22Rv1 (cell line): ENCODE results near the gene ITM2C.

ENCODE experiments used
- H3K27ac ChIP-seq: fragments of 450-650 bp; 2 replicates; pipeline ENCODE4 v1.5.1; 2017
- ZFX ChIP-seq: fragments of 450-650 bp; IDR thresholded peaks from 2 replicates; pipeline ENCODE4 v1.6.1; 2017; ENCODE audit warnings: antibody characterized with exemption, borderline replicate concordance
- TF ChIP-seq, protein P1 (sequence below): fragments of 450-650 bp; IDR thresholded peaks from 2 replicates; pipeline ENCODE4 v1.5.1; 2017; ENCODE audit warnings: mild to moderate bottlenecking

ITM2C gene

GRCh38 chr2:230921806-230922595 lies 57.3 kb downstream of the ITM2C start:
- H3K27ac ChIP-seq, result no peak overlapping the region

DNA sequence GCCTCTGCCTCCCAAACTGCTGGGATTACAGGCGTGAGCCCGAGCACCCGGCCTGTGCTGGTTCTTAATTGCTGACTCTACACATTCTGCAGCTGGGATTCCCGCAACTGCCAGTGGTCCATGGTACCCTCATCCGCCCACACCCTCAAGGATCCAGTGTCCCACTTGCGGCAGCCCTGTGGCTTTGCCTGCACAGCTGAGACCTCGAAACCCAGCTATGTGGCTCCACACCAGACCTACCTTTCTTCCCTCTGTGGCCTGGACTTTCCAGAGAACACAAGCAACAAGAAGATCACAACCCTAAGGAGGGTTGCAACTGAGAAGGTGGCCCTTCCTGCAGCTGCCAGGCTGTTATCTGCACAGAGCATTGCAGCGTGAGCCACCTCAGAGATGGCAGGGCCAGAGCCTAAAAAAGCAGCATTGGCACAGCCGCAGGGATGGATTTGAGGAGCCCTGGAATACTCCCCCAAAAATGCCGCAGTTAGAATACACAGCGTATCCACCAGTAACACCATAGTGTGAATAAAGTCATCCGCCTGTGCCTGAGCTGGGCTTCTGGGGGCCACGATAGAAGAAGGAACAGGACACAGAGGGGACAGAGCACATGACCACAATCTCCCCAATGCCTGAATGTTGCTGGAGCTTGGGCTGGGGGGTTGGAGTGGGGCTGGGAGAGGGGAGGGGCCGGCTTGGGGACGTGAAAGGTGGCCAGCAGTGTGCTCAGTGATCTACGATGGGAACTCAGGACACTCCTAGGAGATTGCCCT lies 58.4 kb downstream of the ITM2C start:
- no peak for TF ChIP-seq ZFX
- TF ChIP-seq, protein P1, sequence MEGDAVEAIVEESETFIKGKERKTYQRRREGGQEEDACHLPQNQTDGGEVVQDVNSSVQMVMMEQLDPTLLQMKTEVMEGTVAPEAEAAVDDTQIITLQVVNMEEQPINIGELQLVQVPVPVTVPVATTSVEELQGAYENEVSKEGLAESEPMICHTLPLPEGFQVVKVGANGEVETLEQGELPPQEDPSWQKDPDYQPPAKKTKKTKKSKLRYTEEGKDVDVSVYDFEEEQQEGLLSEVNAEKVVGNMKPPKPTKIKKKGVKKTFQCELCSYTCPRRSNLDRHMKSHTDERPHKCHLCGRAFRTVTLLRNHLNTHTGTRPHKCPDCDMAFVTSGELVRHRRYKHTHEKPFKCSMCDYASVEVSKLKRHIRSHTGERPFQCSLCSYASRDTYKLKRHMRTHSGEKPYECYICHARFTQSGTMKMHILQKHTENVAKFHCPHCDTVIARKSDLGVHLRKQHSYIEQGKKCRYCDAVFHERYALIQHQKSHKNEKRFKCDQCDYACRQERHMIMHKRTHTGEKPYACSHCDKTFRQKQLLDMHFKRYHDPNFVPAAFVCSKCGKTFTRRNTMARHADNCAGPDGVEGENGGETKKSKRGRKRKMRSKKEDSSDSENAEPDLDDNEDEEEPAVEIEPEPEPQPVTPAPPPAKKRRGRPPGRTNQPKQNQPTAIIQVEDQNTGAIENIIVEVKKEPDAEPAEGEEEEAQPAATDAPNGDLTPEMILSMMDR, result no peak
- H3K27ac ChIP-seq, result no peak overlapping the region

More at GRCh38 chr2:230921806-230922595, 57.3 kb downstream of the ITM2C start:
- TF ChIP-seq, protein P1, result no peak
- TF ChIP-seq ZFX, result no peak

GRCh38 chr2:230924092-230924469 lies 59.3 kb downstream of the ITM2C start:
- no peak overlapping the region for H3K27ac ChIP-seq
- TF ChIP-seq, protein P1, result no peak
- TF ChIP-seq ZFX, result no peak

DNA sequence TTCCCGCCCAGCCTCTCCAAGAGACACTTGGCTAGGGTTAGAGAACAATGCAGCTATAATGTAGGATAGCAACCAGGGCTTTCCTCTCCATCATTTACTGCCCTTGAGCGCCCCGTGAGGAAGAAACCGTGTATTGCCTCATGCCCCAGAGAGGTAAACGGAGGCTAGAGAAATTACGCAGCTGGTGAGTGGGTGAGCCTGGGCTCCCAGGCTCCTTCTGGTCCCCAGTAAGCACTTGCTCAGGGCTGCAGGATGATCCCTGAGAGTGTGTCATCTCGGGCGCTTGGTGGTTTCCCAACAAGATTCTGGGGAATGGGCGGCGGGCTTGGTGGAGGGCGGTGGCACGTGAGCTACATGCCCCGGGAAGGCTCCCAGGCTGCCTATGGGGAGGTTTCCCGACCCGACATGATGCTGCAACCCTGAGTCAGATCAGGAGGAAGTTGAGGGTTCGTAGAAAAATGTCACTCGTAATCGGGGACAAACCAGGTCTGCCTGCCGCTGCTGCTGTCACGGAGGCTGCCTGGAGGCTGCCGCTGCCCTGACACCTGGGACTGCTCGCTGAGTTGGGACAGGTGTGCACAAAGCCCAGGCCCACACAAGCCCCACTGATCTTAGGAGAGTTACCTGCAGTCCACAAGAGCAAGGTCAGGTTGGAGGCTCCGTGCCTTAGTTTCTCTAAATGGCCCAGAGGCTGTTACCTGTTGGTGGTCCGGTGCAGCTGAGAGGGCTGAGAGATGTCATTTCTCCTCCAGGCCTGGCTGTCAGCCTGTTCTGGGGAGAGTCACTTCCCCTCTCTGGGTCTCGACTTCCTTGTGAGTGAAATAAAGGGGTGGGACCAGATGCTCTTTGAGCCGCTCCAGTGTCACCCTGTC lies 60.0 kb downstream of the ITM2C start, which contains the start of gene GPR55:
TSS of gene GPR55 (minus strand) at position 773 of the 872 bp plus-strand sequence. CDS start 14,280 bp downstream, outside the sequence.
- no peak within 1 kb of the TSS for H3K27ac ChIP-seq
- TF ChIP-seq ZFX, result no peak
- TF ChIP-seq, protein P1, result peak; percentile 71

DNA sequence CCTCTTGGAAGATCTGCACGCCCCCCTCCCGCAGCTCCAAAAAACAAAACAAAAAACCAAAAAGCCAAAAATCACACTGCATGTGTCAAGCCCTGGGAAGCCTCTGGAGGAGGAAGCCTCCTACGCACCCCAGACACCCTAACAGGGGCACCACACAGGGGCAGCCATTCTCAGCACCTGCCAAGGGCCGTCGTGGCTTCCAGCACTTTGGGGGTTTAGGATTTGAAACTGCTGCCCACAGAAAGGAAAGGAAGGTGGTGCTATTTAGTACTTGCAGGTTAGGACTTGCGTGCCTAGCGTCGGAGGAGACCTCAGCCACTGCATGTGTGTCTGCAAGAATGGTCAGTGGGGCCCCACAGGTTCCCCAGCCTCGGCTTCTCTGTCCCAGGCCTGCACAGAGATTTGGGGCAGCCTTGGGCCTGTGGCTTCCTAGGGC lies 60.7 kb downstream of the ITM2C start:
- no peak overlapping the region for H3K27ac ChIP-seq
- TF ChIP-seq ZFX, result no peak
- TF ChIP-seq, protein P1, result no peak

GRCh38 chr2:230925879-230926765 lies 61.4 kb downstream of the ITM2C start:
- TF ChIP-seq, protein P1, result no peak
- no peak for TF ChIP-seq ZFX

More at GRCh38 chr2:230925879-230926765, 61.4 kb downstream of the ITM2C start:
- H3K27ac ChIP-seq, result no peak overlapping the region
